ENCODE measurements around the gene NSUN3. TPM values are rescaled to one million over a fixed set of nuclear protein-coding genes. Genes with fewer than 3 reads are reported as not detected.

Gene NSUN3
- total RNA-seq, 4 donors from 2014 or later, result 6.6 to 16.0 (median 9.0) TPM

GRCh38 chr3:94110854-94111253, 48.0 kb downstream of the NSUN3 start:
- H3K27ac ChIP-seq, result no peak overlapping the region
- no peak for DNase-seq (ENCODE audit: low spot score in 2 of 2)
- no peak overlapping the region for H3K4me3 ChIP-seq
- H3K4me1 ChIP-seq, result no peaks in the 10 kb centered on the region
- no peaks in the 10 kb centered on the region for H3K27me3 ChIP-seq
- H3K36me3 ChIP-seq, result peaks cover 0 to 43% (median 0%) of the 10 kb centered on the region in 3 donors
- H3K9me3 ChIP-seq, result no peaks in the 10 kb centered on the region
- TF ChIP-seq POLR2A (IDR thresholded peaks at IDR 0.05) (no peak), CTCF (IDR thresholded peaks at IDR 0.05) (no peak), EP300 (IDR thresholded peaks at IDR 0.05) (no peak)

GRCh38 chr3:94114666-94115065, 51.8 kb downstream of the NSUN3 start:
- Histone ChIP-seq H3K4me3 (no peak overlapping the region), H3K27ac (no peak overlapping the region), H3K36me3 (peaks cover 0 to 28% (median 0%) of the 10 kb centered on the region in 3 donors), H3K4me1 (no peaks in the 10 kb centered on the region), H3K27me3 (no peaks in the 10 kb centered on the region), H3K9me3 (no peaks in the 10 kb centered on the region)
- TF ChIP-seq POLR2A (IDR thresholded peaks at IDR 0.05) (no peak), EP300 (IDR thresholded peaks at IDR 0.05) (no peak), CTCF (IDR thresholded peaks at IDR 0.05) (no peak)
- 83 to 88% methylated on average over 5 of the region's 5 CpGs for WGBS, 2 donors
- no peak for DNase-seq (ENCODE audit: low spot score in 2 of 2)

GRCh38 chr3:94115482-94115881, 52.6 kb downstream of the NSUN3 start:
- Histone ChIP-seq H3K36me3 (peaks cover 0 to 25% (median 0%) of the 10 kb centered on the region in 3 donors), H3K4me3 (no peak overlapping the region), H3K9me3 (no peaks in the 10 kb centered on the region), H3K27ac (no peak overlapping the region), H3K4me1 (no peaks in the 10 kb centered on the region), H3K27me3 (no peaks in the 10 kb centered on the region)
- no peak for TF ChIP-seq POLR2A (IDR thresholded peaks at IDR 0.05)
- no peak for TF ChIP-seq EP300 (IDR thresholded peaks at IDR 0.05)
- peak in 4 of 5 experiments; percentile 12 to 40 (median 27) for TF ChIP-seq CTCF (IDR thresholded peaks at IDR 0.05)
- 31 to 32% methylated on average over 6 of the region's 6 CpGs for WGBS, 2 donors
- peak in 1 of 2 donors; percentile 23 for DNase-seq (ENCODE audit: low spot score in 2 of 2)

- Histone ChIP-seq H3K27me3 (no peaks in the 10 kb centered on the region), H3K9me3 (no peaks in the 10 kb centered on the region), H3K4me3 (no peak overlapping the region), H3K36me3 (peaks cover 0 to 6% (median 0%) of the 10 kb centered on the region in 3 donors), H3K27ac (no peak overlapping the region), H3K4me1 (no peaks in the 10 kb centered on the region)
- WGBS, 2 donors, result 91% methylated on average over 2 of the region's 2 CpGs
- DNase-seq (ENCODE audit: low spot score in 2 of 2), result no peak
- TF ChIP-seq CTCF (IDR thresholded peaks at IDR 0.05) (no peak), POLR2A (IDR thresholded peaks at IDR 0.05) (no peak), EP300 (IDR thresholded peaks at IDR 0.05) (no peak)
Observed at GRCh38 chr3:94117729-94118128, 54.9 kb downstream of the NSUN3 start.

- TF ChIP-seq POLR2A (IDR thresholded peaks at IDR 0.05) (no peak), EP300 (IDR thresholded peaks at IDR 0.05) (no peak), CTCF (IDR thresholded peaks at IDR 0.05) (no peak)
- no peaks in the 10 kb centered on the region for H3K36me3 ChIP-seq
- no peak overlapping the region for H3K27ac ChIP-seq
- no peak for DNase-seq (ENCODE audit: low spot score in 2 of 2)
- 71 to 80% methylated on average over 2 of the region's 2 CpGs for WGBS, 2 donors
- H3K9me3 ChIP-seq, result no peaks in the 10 kb centered on the region
- no peak overlapping the region for H3K4me3 ChIP-seq
- no peaks in the 10 kb centered on the region for H3K4me1 ChIP-seq
- no peaks in the 10 kb centered on the region for H3K27me3 ChIP-seq
Observed at GRCh38 chr3:94118390-94118789, 55.5 kb downstream of the NSUN3 start.
